HepG2 (cell line): ENCODE results near the gene PRR36. TPM values are rescaled to one million over a fixed set of nuclear protein-coding genes. Genes with fewer than 3 reads are reported as not detected.
A peak's percentile ranks its signal among the peaks of the same experiment; 100 is the strongest.

Experiments used
- CEBPB ChIP-seq: IDR thresholded peaks from 2 replicates; pipeline ENCODE4 v1.6.1; 2011; ENCODE audit warnings: low read depth, low read length, improper control_type of control experiment, borderline replicate concordance
- DDIT3 ChIP-seq: sonication (generic); formaldehyde crosslinking; IDR thresholded peaks from 2 replicates; pipeline ENCODE4 v1.4.0; 2020; ENCODE audit warnings: mild to moderate bottlenecking, missing genetic modification reagents
- HBP1 ChIP-seq: IDR thresholded peaks from 2 replicates; pipeline ENCODE4 v1.6.1; 2016; ENCODE audit warnings: low read depth, control low read depth
- HOMEZ ChIP-seq: IDR thresholded peaks from 2 replicates; pipeline ENCODE4 v1.6.1; 2016; ENCODE audit warnings: low read depth
- HOXA3 ChIP-seq: sonication (generic); formaldehyde crosslinking; IDR thresholded peaks from 2 replicates; pipeline ENCODE4 v1.5.0; 2020; ENCODE audit warnings: missing genetic modification reagents
- ISX ChIP-seq: sonication (generic); formaldehyde crosslinking; conservative IDR thresholded peaks from 2 replicates; pipeline ENCODE4 v1.5.0; 2020; ENCODE audit warnings: missing genetic modification reagents
- MAFG ChIP-seq: sonication (generic); formaldehyde crosslinking; IDR thresholded peaks from 2 replicates; pipeline ENCODE4 v1.5.1; 2020; ENCODE audit warnings: mild to moderate bottlenecking, missing genetic modification reagents
- NFKB2 ChIP-seq: sonication (generic); formaldehyde crosslinking; IDR thresholded peaks from 2 replicates; pipeline ENCODE4 v1.4.0; 2020; ENCODE audit warnings: missing genetic modification reagents, borderline replicate concordance
- NR2F1 ChIP-seq, 2 experiments: fragments of 450-650 bp in 1 of 2; formaldehyde crosslinking in 1 of 2; IDR thresholded peaks; 2 replicates each; pipeline versions ENCODE4 v1.5.0 to v1.6.1; 2016 to 2020; ENCODE audit warnings: mild to moderate bottlenecking in 1 of 2, missing compliant biosample characterization in 1 of 2, missing genetic modification reagents in 1 of 2, moderate library complexity in 1 of 2
- PAX8 ChIP-seq: sonication (generic); formaldehyde crosslinking; IDR thresholded peaks from 2 replicates; pipeline ENCODE4 v1.8.0; 2022; ENCODE audit warnings: mild to moderate bottlenecking, missing genetic modification reagents, borderline replicate concordance
- SATB2 ChIP-seq: sonication (generic); formaldehyde crosslinking; IDR thresholded peaks from 2 replicates; pipeline ENCODE4 v1.5.0; 2020; ENCODE audit warnings: missing genetic modification reagents
- YY1 ChIP-seq: IDR thresholded peaks from 2 replicates; pipeline ENCODE4 v1.6.1; 2011; ENCODE audit warnings: low read length, low read depth, moderate library complexity, mild to moderate bottlenecking; ENCODE audit not compliant: insufficient read depth, insufficient replicate concordance
- ZNF230 ChIP-seq: sonication (generic); formaldehyde crosslinking; IDR thresholded peaks from 2 replicates; pipeline ENCODE4 v1.4.0; 2020; ENCODE audit warnings: mild to moderate bottlenecking, missing genetic modification reagents
- ZNF501 ChIP-seq: sonication (generic); formaldehyde crosslinking; IDR thresholded peaks from 2 replicates; pipeline ENCODE4 v1.5.1; 2020; ENCODE audit warnings: mild to moderate bottlenecking, moderate library complexity, missing genetic modification reagents
- ZNF512 ChIP-seq: sonication (generic); formaldehyde crosslinking; IDR thresholded peaks from 2 replicates; pipeline ENCODE4 v1.4.0; 2020; ENCODE audit warnings: mild to moderate bottlenecking, missing genetic modification reagents
- ZNF780A ChIP-seq: sonication (generic); formaldehyde crosslinking; IDR thresholded peaks from 2 replicates; pipeline ENCODE4 v1.8.0; 2022; ENCODE audit warnings: mild to moderate bottlenecking, missing genetic modification reagents, moderate library complexity
- ZNF850 ChIP-seq: sonication (generic); formaldehyde crosslinking; conservative IDR thresholded peaks from 2 replicates; pipeline ENCODE4 v1.9.0; 2021; ENCODE audit warnings: mild to moderate bottlenecking, missing genetic modification reagents
- ZNF891 ChIP-seq: sonication (generic); formaldehyde crosslinking; IDR thresholded peaks from 2 replicates; pipeline ENCODE4 v1.5.0; 2020; ENCODE audit warnings: mild to moderate bottlenecking, missing genetic modification reagents
- ZSCAN20 ChIP-seq: sonication (generic); formaldehyde crosslinking; IDR thresholded peaks from 2 replicates; pipeline ENCODE4 v1.4.0; 2020; ENCODE audit warnings: missing genetic modification reagents, mild to moderate bottlenecking, borderline replicate concordance
- ZSCAN9 ChIP-seq: IDR thresholded peaks from 2 replicates; pipeline ENCODE4 v1.6.1; 2016; ENCODE audit warnings: borderline replicate concordance
- polyA plus RNA-seq, 8 experiments: library from polyadenylated mRNA; depleted of rRNA in 3 of 8; stranded (reverse) in 7 of 8; unstranded in 1 of 8; fragments of >200 nt; fragmentation: Illumina TruSeq in 4 of 8; extraction: Trizol in 4 of 8; gene quantifications; 2 replicates each; pipeline versions ENCODE4 v1.2.1 to v1.2.3, GENCODE V29; 2011 to 2016; ENCODE audit warnings: low read depth in 4 of 8, missing spikeins in 1 of 8, mixed read lengths in 1 of 8; ENCODE audit not compliant: insufficient read depth in 1 of 8
- total RNA-seq, 5 experiments: library from RNA; depleted of rRNA; stranded (reverse); fragments of >200 nt; fragmentation: Illumina TruSeq; extraction: Trizol; gene quantifications; 2 replicates each; pipeline ENCODE4 v1.2.3, GENCODE V29; 2016; ENCODE audit warnings: low read depth in 1 of 5

Gene PRR36
- total and polyA plus RNA-seq, 2 of the 13 experiments (the other 11 are each of a cell fraction or from before 2014, with no cell fraction given), result 0.07 to 0.17 TPM

GRCh38 chr19:7864690-7865074 lies 9.5 kb downstream of the PRR36 start (continued):
- no peak for TF ChIP-seq ZNF512 (CRISPR knock-in tag)
- TF ChIP-seq ZSCAN20 (CRISPR knock-in tag), result no peak
- no peak for TF ChIP-seq ZNF501
- TF ChIP-seq ZSCAN9 (CRISPR knock-in tag), result no peak
- TF ChIP-seq SATB2 (CRISPR knock-in tag), result no peak
- TF ChIP-seq ZNF850 (CRISPR knock-in tag), result no peak
- TF ChIP-seq HOMEZ (CRISPR knock-in tag), result no peak
- TF ChIP-seq PAX8, result no peak
- peak; percentile 36 for TF ChIP-seq YY1
- no peak for TF ChIP-seq MAFG (CRISPR knock-in tag)
- TF ChIP-seq HBP1, result no peak
- TF ChIP-seq HOXA3 (CRISPR knock-in tag), result 0 out of 2 replicates have a peak, but pooled peaks have one; percentile 14
- no peak for TF ChIP-seq ISX (CRISPR knock-in tag)
- TF ChIP-seq NR2F1 (CRISPR knock-in tag; IDR thresholded peaks at IDR 0.05), result no peak
- no peak for TF ChIP-seq CEBPB
- no peak for TF ChIP-seq NFKB2 (CRISPR knock-in tag)
- no peak for TF ChIP-seq DDIT3 (CRISPR knock-in tag)
- no peak for TF ChIP-seq ZNF230
- TF ChIP-seq ZNF780A, result no peak
- TF ChIP-seq ZNF891 (CRISPR knock-in tag), result no peak
